HL-60 (cell line): ENCODE measurements around the gene AAK1.

ENCODE experiments used
- DNase-seq, 2 experiments: peaks; one replicate each; pipeline ENCODE4 v3.0.0-alpha.2; 2010 to 2020; ENCODE audit warnings: low read depth in 1 of 2, low spot score in 1 of 2
- H3K27ac ChIP-seq: fragments of 250-450 bp; sonication (Bioruptor Pico); replicated peaks from 2 replicates; pipeline ENCODE4 v1.5.1; 2020; ENCODE audit warnings: mild to moderate bottlenecking, moderate library complexity
- H3K27me3 ChIP-seq: fragments of 250-450 bp; sonication (Bioruptor Pico); 2 replicates; pipeline ENCODE4 v1.5.1; 2021; ENCODE audit warnings: mild to moderate bottlenecking, moderate library complexity; ENCODE audit not compliant: insufficient read depth, poor library complexity, severe bottlenecking
- H3K4me3 ChIP-seq: replicated peaks from 2 replicates; pipeline ENCODE4 v1.5.1; 2011; ENCODE audit warnings: mild to moderate bottlenecking, control low read depth, low read length; ENCODE audit not compliant: insufficient read depth
- GABPA ChIP-seq: IDR thresholded peaks from 2 replicates; pipeline ENCODE4 v1.6.1; 2012; ENCODE audit warnings: low read depth
- POLR2AphosphoS5 ChIP-seq: IDR thresholded peaks from 2 replicates; pipeline ENCODE4 v1.6.1; 2012; ENCODE audit warnings: low read depth
- SPI1 ChIP-seq: IDR thresholded peaks from 2 replicates; pipeline ENCODE4 v1.6.1; 2012; ENCODE audit warnings: low read depth, mild to moderate bottlenecking, borderline replicate concordance
- TF ChIP-seq, protein P1 (sequence below): IDR thresholded peaks from one replicate; pipeline ENCODE4 v1.5.1; 2011; ENCODE audit warnings: low read length, control low read depth, inconsistent platforms; ENCODE audit not compliant: insufficient read depth
- TF ChIP-seq, protein P2 (sequence below): IDR thresholded peaks from 2 replicates; pipeline ENCODE4 v1.6.1; 2012; ENCODE audit warnings: low read depth; ENCODE audit not compliant: insufficient replicate concordance

AAK1 gene

DNA sequence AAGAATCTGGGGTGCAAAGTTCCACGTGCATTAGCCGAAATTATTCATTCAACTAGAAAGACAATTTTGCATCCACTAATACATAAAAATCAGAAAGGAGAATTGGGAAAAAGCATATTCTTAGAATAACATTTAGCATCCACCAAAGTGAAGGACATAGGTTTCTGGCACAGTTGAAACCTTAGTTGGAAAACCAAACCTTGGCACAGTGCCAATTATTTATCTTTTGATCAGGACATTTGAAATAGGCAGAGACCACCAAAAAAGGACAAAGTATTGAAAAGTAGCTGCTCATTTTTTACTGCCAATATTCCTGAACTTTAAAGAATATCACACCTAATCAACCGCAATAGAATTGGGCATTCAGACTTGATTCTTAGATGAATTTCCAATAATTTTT lies 180.8 kb downstream of the AAK1 start:
- Histone ChIP-seq H3K27me3 (no peaks in the 10 kb centered on the region), H3K4me3 (no peak overlapping the region), H3K27ac (no peak overlapping the region)
- no peak for TF ChIP-seq SPI1
- TF ChIP-seq POLR2AphosphoS5 = no peak
- TF ChIP-seq, protein P1, sequence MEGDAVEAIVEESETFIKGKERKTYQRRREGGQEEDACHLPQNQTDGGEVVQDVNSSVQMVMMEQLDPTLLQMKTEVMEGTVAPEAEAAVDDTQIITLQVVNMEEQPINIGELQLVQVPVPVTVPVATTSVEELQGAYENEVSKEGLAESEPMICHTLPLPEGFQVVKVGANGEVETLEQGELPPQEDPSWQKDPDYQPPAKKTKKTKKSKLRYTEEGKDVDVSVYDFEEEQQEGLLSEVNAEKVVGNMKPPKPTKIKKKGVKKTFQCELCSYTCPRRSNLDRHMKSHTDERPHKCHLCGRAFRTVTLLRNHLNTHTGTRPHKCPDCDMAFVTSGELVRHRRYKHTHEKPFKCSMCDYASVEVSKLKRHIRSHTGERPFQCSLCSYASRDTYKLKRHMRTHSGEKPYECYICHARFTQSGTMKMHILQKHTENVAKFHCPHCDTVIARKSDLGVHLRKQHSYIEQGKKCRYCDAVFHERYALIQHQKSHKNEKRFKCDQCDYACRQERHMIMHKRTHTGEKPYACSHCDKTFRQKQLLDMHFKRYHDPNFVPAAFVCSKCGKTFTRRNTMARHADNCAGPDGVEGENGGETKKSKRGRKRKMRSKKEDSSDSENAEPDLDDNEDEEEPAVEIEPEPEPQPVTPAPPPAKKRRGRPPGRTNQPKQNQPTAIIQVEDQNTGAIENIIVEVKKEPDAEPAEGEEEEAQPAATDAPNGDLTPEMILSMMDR = no peak
- TF ChIP-seq GABPA = no peak
- TF ChIP-seq, protein P2, sequence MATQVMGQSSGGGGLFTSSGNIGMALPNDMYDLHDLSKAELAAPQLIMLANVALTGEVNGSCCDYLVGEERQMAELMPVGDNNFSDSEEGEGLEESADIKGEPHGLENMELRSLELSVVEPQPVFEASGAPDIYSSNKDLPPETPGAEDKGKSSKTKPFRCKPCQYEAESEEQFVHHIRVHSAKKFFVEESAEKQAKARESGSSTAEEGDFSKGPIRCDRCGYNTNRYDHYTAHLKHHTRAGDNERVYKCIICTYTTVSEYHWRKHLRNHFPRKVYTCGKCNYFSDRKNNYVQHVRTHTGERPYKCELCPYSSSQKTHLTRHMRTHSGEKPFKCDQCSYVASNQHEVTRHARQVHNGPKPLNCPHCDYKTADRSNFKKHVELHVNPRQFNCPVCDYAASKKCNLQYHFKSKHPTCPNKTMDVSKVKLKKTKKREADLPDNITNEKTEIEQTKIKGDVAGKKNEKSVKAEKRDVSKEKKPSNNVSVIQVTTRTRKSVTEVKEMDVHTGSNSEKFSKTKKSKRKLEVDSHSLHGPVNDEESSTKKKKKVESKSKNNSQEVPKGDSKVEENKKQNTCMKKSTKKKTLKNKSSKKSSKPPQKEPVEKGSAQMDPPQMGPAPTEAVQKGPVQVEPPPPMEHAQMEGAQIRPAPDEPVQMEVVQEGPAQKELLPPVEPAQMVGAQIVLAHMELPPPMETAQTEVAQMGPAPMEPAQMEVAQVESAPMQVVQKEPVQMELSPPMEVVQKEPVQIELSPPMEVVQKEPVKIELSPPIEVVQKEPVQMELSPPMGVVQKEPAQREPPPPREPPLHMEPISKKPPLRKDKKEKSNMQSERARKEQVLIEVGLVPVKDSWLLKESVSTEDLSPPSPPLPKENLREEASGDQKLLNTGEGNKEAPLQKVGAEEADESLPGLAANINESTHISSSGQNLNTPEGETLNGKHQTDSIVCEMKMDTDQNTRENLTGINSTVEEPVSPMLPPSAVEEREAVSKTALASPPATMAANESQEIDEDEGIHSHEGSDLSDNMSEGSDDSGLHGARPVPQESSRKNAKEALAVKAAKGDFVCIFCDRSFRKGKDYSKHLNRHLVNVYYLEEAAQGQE = no peak
- no peak for DNase-seq

DNA sequence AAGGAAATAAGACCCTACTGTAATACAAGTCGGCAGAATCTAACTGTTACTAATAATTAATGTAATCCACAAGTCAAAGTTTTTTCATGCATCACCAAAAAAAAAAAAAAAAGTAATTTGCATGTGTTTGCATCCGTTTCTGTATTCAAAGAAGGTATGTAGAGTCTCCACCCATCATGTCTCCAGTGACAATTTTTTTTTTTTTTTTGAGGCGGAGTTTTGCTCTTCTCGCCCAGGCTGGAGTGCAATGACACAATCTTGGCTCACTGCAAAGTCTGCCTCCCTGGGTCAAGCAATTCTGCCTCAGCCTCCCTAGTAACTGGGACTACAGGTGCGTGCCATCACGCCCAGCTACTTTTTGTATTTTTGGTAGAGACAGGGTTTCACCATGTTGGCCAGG lies 182.1 kb downstream of the AAK1 start:
- TF ChIP-seq, protein P1 = no peak
- TF ChIP-seq, protein P2 = no peak
- TF ChIP-seq POLR2AphosphoS5 (no peak), GABPA (no peak), SPI1 (no peak)
- DNase-seq = no peak
- H3K27ac ChIP-seq = no peak overlapping the region
- H3K4me3 ChIP-seq = no peak overlapping the region
- H3K27me3 ChIP-seq = no peaks in the 10 kb centered on the region

DNA sequence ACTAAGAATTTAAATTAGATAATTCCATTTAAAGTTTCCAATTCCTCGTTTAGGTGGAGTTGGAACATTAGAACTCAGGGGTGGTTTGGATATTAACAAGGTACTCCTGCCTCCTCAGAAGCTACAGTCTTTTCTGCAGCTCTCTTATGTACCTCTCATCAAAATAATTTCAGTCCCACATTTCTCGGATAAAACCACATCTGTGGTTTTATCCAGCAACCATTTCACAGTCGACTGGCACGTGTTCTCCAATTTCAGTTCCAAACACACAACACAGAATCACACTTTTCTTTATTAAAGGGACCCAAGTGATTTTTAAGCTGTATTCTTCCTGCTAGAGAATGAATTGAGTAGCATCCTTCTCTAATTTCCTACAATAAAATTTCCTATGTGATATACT lies 183.6 kb downstream of the AAK1 start:
- no peak for DNase-seq
- Histone ChIP-seq H3K27ac (no peak overlapping the region), H3K27me3 (no peaks in the 10 kb centered on the region), H3K4me3 (no peak overlapping the region)
- TF ChIP-seq, protein P2 = no peak
- TF ChIP-seq, protein P1 = no peak
- TF ChIP-seq GABPA (no peak), POLR2AphosphoS5 (no peak), SPI1 (no peak)
